ENCODE data around the gene EXOC6B.
"Not testable (repeated sequence)": the region's sequence is repeated elsewhere in the genome, so short reads cannot be mapped to it uniquely, and the experiment has no call there.

The EXOC6B gene

DNA sequence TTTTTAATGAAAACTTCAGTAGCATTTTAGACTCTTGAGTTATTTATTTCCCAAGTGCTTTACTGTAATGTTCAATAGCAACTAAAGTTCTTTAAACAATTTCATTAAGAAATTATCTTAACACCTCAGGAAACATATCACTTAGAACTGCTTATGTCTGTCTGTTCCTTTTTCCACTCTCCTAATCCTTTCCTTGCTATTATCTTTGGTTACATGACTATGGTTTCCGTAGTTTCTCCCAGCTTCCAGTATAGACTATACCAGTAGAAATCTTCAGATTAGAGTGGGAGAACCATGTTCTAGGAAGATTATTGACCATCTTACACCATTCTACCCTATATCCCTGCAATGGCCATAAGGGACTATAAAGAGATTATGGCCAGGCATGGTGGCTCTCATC is 280.0 kb downstream of the EXOC6B start:
- Histone ChIP-seq H3K27me3 (ENCODE audit: insufficient read depth, low read depth, severe bottlenecking) (no peaks in the 10 kb centered on the region), H3K36me3 (no peaks in the 10 kb centered on the region), H3K9me3 (ENCODE audit: severe bottlenecking) (no peaks in the 10 kb centered on the region), H3K27ac (no peak overlapping the region), H3K4me3 (ENCODE audit: low read depth, low read length) (no peak overlapping the region)
- DNase-seq, result no peak
- TF ChIP-seq, protein P1, sequence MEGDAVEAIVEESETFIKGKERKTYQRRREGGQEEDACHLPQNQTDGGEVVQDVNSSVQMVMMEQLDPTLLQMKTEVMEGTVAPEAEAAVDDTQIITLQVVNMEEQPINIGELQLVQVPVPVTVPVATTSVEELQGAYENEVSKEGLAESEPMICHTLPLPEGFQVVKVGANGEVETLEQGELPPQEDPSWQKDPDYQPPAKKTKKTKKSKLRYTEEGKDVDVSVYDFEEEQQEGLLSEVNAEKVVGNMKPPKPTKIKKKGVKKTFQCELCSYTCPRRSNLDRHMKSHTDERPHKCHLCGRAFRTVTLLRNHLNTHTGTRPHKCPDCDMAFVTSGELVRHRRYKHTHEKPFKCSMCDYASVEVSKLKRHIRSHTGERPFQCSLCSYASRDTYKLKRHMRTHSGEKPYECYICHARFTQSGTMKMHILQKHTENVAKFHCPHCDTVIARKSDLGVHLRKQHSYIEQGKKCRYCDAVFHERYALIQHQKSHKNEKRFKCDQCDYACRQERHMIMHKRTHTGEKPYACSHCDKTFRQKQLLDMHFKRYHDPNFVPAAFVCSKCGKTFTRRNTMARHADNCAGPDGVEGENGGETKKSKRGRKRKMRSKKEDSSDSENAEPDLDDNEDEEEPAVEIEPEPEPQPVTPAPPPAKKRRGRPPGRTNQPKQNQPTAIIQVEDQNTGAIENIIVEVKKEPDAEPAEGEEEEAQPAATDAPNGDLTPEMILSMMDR (IDR thresholded peaks at IDR 0.05; ENCODE audit: low read depth, low read length), result no peak

DNA sequence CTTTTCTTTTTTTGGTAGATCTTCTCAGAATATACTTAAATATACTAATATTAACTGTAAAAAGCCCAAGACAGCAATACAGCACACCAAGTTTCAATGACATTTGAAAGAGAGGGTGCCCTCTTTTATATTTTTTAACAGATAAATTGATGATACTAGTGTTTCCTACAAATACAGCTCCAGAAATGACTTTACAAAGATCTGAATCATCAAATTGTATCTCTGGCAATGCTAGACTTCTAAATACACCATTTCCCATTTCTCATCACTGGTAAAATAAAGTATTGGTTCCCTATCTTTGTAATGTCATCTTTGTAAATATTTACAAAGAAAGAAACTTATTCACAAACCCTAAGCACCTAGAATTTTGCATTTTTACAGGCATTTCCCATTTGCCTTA is 281.3 kb downstream of the EXOC6B start:
- no peaks in the 10 kb centered on the region for H3K27me3 ChIP-seq (ENCODE audit: insufficient read depth, low read depth, severe bottlenecking)

DNA sequence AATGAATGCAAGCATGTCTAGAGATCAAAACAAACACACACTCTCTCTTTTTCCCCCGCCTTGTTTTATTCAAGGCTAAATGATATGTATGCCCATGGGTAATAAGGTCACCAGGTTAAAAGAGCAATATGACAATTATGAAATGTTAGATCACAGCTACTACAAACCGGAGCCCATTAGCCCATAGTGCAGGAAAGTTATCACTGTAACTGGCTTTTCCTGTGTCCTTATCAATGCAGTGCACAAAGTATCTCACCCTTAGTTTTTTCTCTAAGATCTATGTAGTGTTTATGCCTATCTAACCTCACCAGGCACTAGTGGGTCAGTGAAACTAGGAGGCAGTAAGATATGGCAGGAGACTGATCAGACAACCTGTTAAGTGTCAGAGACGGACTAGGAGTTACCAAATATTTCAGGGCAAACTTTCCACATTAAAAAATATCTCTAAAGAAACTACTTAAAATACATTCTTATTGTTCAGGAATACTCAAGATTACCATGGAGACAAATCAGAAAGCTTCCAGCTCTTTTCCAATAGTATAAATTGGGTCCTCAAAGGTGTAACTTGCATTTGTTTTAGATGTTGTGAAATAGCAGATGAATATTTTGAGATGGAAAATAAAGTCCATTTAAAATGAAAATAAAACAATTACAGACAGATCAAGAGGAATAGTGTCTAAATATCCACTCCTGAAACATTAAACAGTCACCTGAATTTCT is 282.2 kb downstream of the EXOC6B start:
- no peak for DNase-seq
- Histone ChIP-seq H3K27ac (no peak overlapping the region), H3K27me3 (ENCODE audit: insufficient read depth, low read depth, severe bottlenecking) (no peaks in the 10 kb centered on the region), H3K4me3 (ENCODE audit: low read depth, low read length) (no peak overlapping the region), H3K9me3 (ENCODE audit: severe bottlenecking) (no peaks in the 10 kb centered on the region), H3K36me3 (no peaks in the 10 kb centered on the region)
- TF ChIP-seq, protein P1 (IDR thresholded peaks at IDR 0.05; ENCODE audit: low read depth, low read length), result no peak

More for the DNA sequence above, 281.3 kb downstream of the EXOC6B start:
- Histone ChIP-seq H3K4me3 (ENCODE audit: low read depth, low read length) (no peak overlapping the region), H3K9me3 (ENCODE audit: severe bottlenecking) (no peaks in the 10 kb centered on the region), H3K27ac (no peak overlapping the region), H3K36me3 (no peaks in the 10 kb centered on the region)
- TF ChIP-seq, protein P1 (IDR thresholded peaks at IDR 0.05; ENCODE audit: low read depth, low read length), result no peak
- DNase-seq, result no peak

DNA sequence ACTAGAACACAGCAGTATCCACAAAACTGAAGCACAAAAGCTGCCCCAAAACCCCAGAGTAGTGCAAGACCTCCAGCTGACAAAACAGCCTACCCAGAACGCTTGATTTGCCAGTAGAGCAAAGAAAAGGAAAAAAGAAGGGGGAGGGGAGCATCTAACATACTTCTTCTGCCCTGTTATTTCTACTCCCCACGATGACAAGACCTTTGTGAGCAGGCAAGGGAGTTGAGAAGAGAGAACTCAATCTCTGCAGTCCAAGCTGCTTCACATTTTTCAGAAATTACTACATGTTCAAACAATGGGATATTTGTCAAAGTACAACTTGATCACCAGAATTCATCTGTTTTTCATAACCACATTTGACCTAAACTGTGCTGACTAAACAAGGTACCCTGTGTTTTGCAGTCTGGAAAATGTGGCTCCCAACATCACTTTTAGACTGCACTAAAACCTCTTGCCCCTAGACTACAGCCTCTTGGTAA is 286.7 kb downstream of the EXOC6B start:
- Histone ChIP-seq H3K36me3 (no peaks in the 10 kb centered on the region), H3K27me3 (ENCODE audit: insufficient read depth, low read depth, severe bottlenecking) (no peaks in the 10 kb centered on the region), H3K4me3 (ENCODE audit: low read depth, low read length) (no peak overlapping the region), H3K9me3 (ENCODE audit: severe bottlenecking) (no peaks in the 10 kb centered on the region), H3K27ac (no peak overlapping the region)
- TF ChIP-seq, protein P1 (IDR thresholded peaks at IDR 0.05; ENCODE audit: low read depth, low read length), result no peak
- DNase-seq, result no peak

DNA sequence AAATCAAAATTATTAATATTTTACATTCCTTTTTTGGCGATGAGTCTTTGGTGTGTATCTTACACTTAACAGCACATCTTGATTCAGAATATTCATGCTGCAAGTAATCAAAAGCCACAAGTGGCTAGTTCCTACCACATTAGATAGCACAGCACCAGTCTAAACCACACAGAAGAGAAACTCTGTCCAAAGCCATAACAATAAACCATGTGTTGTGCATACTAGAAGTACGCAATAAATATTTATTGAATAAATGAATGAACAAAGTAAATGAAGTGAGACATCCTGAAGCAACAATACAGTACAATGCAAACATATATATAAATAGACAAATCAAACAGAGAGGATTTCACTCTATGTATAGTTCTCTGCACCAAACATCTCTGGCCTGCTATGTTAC is 287.3 kb downstream of the EXOC6B start:
- TF ChIP-seq, protein P1 (IDR thresholded peaks at IDR 0.05; ENCODE audit: low read depth, low read length), result no peak
- no peak for DNase-seq
- no peak overlapping the region for H3K27ac ChIP-seq

DNA sequence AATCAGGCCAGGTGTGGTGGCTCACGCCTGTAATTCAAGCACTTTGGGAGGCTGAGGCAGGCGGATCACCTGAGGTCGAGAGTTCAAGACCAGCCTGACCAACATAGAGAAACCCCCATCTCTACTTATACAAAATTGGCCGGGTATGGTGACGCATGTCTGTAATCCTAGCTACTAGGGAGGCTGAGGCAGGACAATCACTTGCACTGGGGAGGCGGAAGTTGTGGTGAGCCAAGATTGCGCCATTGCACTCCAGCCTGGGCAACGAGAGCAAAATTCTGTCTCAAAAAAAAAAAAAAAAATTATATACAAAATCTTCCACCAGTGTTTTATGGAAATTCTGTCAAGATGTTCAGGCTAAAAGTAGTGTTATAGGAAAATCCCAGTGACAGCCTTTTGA is 290.2 kb downstream of the EXOC6B start:
- H3K27me3 ChIP-seq (ENCODE audit: insufficient read depth, low read depth, severe bottlenecking); H3K4me3 ChIP-seq (ENCODE audit: low read depth, low read length); DNase-seq; H3K27ac ChIP-seq; H3K36me3 ChIP-seq; H3K9me3 ChIP-seq (ENCODE audit: severe bottlenecking): not testable (repeated sequence)

More for the DNA sequence above, 287.3 kb downstream of the EXOC6B start:
- Histone ChIP-seq H3K4me3 (ENCODE audit: low read depth, low read length) (no peak overlapping the region), H3K27me3 (ENCODE audit: insufficient read depth, low read depth, severe bottlenecking) (no peaks in the 10 kb centered on the region), H3K9me3 (ENCODE audit: severe bottlenecking) (no peaks in the 10 kb centered on the region), H3K36me3 (no peaks in the 10 kb centered on the region)
